HCT116 (cell line): ENCODE data around the gene E2F6. TPM values are rescaled to one million over a fixed set of nuclear protein-coding genes. Genes with fewer than 3 reads are reported as not detected.

Source experiments
- ATAC-seq: fragments of 200-7000 bp; cut with Tn5 transposase; 2 replicates; pipeline ENCODE4 v1.9.1; 2020; ENCODE audit warnings: mild to moderate bottlenecking, moderate library complexity
- BruUV-seq: library from RNA; stranded (reverse); fragments of 400-500 nt; replicated peaks from 2 replicates; lab custom pipeline; 2021; lab: Mats Ljungman, UMichigan
- CTCF ChIA-PET: fragments of 300-600 bp; sonication (Branson Sonifier 250); formaldehyde crosslinking; loops from one replicate; lab custom pipeline; 2021; ENCODE audit warnings: antibody characterized with exemption; lab: Charles Lee
- POLR2A ChIA-PET: fragments of 300-600, 350-600 bp; sonication (Branson Sonifier 250); formaldehyde crosslinking; loops from one replicate; lab custom pipeline; 2021; ENCODE audit warnings: antibody characterized with exemption; lab: Charles Lee
- RAD21 ChIA-PET, 2 experiments: fragments of 300-600 bp; sonication (Branson Sonifier 250); formaldehyde crosslinking; loops; one replicate each; lab custom pipeline; 2023; ENCODE audit warnings: low total read pairs in 2 of 2; ENCODE audit not compliant: uncharacterized antibody in 2 of 2, unreplicated experiment in 2 of 2, low non-redundant PET in 1 of 2; lab: Charles Lee
- DNase-seq: peaks from one replicate; pipeline ENCODE4 v3.0.0-alpha.2; 2010; ENCODE audit warnings: low read depth, low spot score
- H2AFZ ChIP-seq: fragments of 200-600 bp; shearing (Covaris generic), sonication (generic); 2 replicates; pipeline ENCODE4 v1.6.1; 2017; ENCODE audit warnings: low read depth, mixed run types, mixed read lengths, antibody characterized with exemption, low read length; ENCODE audit not compliant: poor library complexity, severe bottlenecking
- H3K27ac ChIP-seq: 2 replicates; pipeline ENCODE4 v1.5.1; 2012; ENCODE audit warnings: low read depth, low read length
- H3K27me3 ChIP-seq: fragments of 200-600 bp; sonication (generic); 2 replicates; pipeline ENCODE4 v1.6.1; 2016; ENCODE audit warnings: mixed run types, low read length, mixed read lengths; ENCODE audit not compliant: insufficient read depth
- H3K36me3 ChIP-seq, 2 experiments: fragments of 200-500 bp in 1 of 2; fragments of 200-600 bp in 1 of 2; sonication (Bioruptor generic) in 1 of 2; sonication (generic) in 1 of 2; 2 replicates each; pipeline versions ENCODE4 v1.5.1 to v1.6.1; 2014 to 2016; ENCODE audit warnings: low read length in 2 of 2, inconsistent platforms in 1 of 2, mixed read lengths in 1 of 2, mixed run types in 1 of 2; ENCODE audit not compliant: insufficient read depth in 2 of 2, control insufficient read depth in 1 of 2
- H3K4me1 ChIP-seq, 2 experiments: fragments of 200-600 bp in 1 of 2; sonication (generic) in 1 of 2; 2 replicates each; pipeline versions ENCODE4 v1.5.1 to v1.6.1; 2012 to 2017; ENCODE audit warnings: low read length in 2 of 2, inconsistent platforms in 1 of 2, mild to moderate bottlenecking in 1 of 2, mixed read lengths in 1 of 2, mixed run types in 1 of 2, moderate library complexity in 1 of 2; ENCODE audit not compliant: insufficient read depth in 2 of 2, control insufficient read depth in 1 of 2
- H3K4me2 ChIP-seq: fragments of 200-600 bp; sonication (generic); 2 replicates; pipeline ENCODE4 v1.6.1; 2017; ENCODE audit warnings: mixed run types, low read length, mixed read lengths
- H3K4me3 ChIP-seq, 2 experiments: fragments of 200-600 bp in 1 of 2; sonication (generic) in 1 of 2; replicated peaks in 1 of 2; 2 replicates each; pipeline ENCODE4 v1.5.1; 2011 to 2016; ENCODE audit warnings: low read length in 2 of 2, control low read depth in 1 of 2, low read depth in 1 of 2, mild to moderate bottlenecking in 1 of 2, mixed read lengths in 1 of 2, mixed run types in 1 of 2
- H3K79me2 ChIP-seq: fragments of 200-600 bp; sonication (generic); 2 replicates; pipeline ENCODE4 v1.6.1; 2017; ENCODE audit warnings: mild to moderate bottlenecking, mixed run types, low read length, moderate library complexity, mixed read lengths; ENCODE audit not compliant: insufficient read depth
- H3K9ac ChIP-seq: fragments of 200-600 bp; sonication (generic); 2 replicates; pipeline ENCODE4 v1.6.1; 2016; ENCODE audit warnings: low read length, mixed read lengths
- H3K9me2 ChIP-seq: fragments of 200-600 bp; sonication (generic), shearing (Covaris generic); 2 replicates; pipeline ENCODE4 v1.6.1; 2017; ENCODE audit warnings: mixed run types, mild to moderate bottlenecking, moderate library complexity; ENCODE audit not compliant: insufficient read depth
- H3K9me3 ChIP-seq, 2 experiments: fragments of 200-500 bp in 1 of 2; fragments of 200-600 bp in 1 of 2; sonication (Bioruptor generic) in 1 of 2; sonication (generic) in 1 of 2; 2 replicates each; pipeline ENCODE4 v1.6.1; 2014 to 2017; ENCODE audit warnings: low read length in 2 of 2, mixed read lengths in 2 of 2, inconsistent platforms in 1 of 2, low read depth in 1 of 2, mild to moderate bottlenecking in 1 of 2, mixed run types in 1 of 2, moderate library complexity in 1 of 2; ENCODE audit not compliant: control insufficient read depth in 1 of 2, insufficient read depth in 1 of 2
- H4K20me1 ChIP-seq: fragments of 200-600 bp; sonication (generic), shearing (Covaris generic); 2 replicates; pipeline ENCODE4 v1.6.1; 2017; ENCODE audit warnings: mixed run types, mild to moderate bottlenecking, moderate library complexity; ENCODE audit not compliant: insufficient read depth
- CBX3 ChIP-seq: IDR thresholded peaks from 2 replicates; pipeline ENCODE4 v1.6.1; 2012; ENCODE audit warnings: low read depth
- CEBPB ChIP-seq: IDR thresholded peaks from 2 replicates; pipeline ENCODE4 v1.6.1; 2012; ENCODE audit warnings: low read depth
- EGR1 ChIP-seq: IDR thresholded peaks from 2 replicates; pipeline ENCODE4 v1.6.1; 2012; ENCODE audit warnings: low read depth
- ELF1 ChIP-seq: IDR thresholded peaks from 2 replicates; pipeline ENCODE4 v1.6.1; 2012; ENCODE audit warnings: low read depth, borderline replicate concordance
- EZH2phosphoT487 ChIP-seq: fragments of 200-600 bp; IDR thresholded peaks from 2 replicates; pipeline ENCODE4 v1.6.1; 2018; ENCODE audit warnings: antibody characterized with exemption, borderline replicate concordance
- FOSL1 ChIP-seq: IDR thresholded peaks from 2 replicates; pipeline ENCODE4 v1.6.1; 2012; ENCODE audit warnings: low read depth
- JUND ChIP-seq: IDR thresholded peaks from 2 replicates; pipeline ENCODE4 v1.6.1; 2012
- POLR2A ChIP-seq: IDR thresholded peaks from 2 replicates; pipeline ENCODE4 v1.7.0; 2011; ENCODE audit warnings: borderline replicate concordance; ENCODE audit not compliant: insufficient read depth, insufficient read length; ENCODE audit errors: extremely low read depth
- POLR2AphosphoS5 ChIP-seq: IDR thresholded peaks from 2 replicates; pipeline ENCODE4 v1.6.1; 2011; ENCODE audit warnings: mild to moderate bottlenecking, low read depth, low read length, moderate library complexity
- RAD21 ChIP-seq: IDR thresholded peaks from 2 replicates; pipeline ENCODE4 v1.6.1; 2012; ENCODE audit warnings: low read depth, mild to moderate bottlenecking
- SRF ChIP-seq: IDR thresholded peaks from 2 replicates; pipeline ENCODE4 v1.6.1; 2012; ENCODE audit warnings: low read depth
- YY1 ChIP-seq: IDR thresholded peaks from 2 replicates; pipeline ENCODE4 v1.6.1; 2011; ENCODE audit warnings: low read length, low read depth, moderate library complexity, mild to moderate bottlenecking; ENCODE audit not compliant: insufficient replicate concordance; ENCODE audit errors: extremely low read depth
- ZNF274 ChIP-seq: fragments of 200-500 bp; sonication (Bioruptor generic); IDR thresholded peaks from 2 replicates; pipeline ENCODE4 v1.6.1; 2014; ENCODE audit warnings: mild to moderate bottlenecking, low read depth, low read length, inconsistent platforms
- intact Hi-C: fragments of 100-400 bp; cut with micrococcal nuclease; formaldehyde crosslinking; loops from 2 replicates; pipeline ENCODE4 v1.10.0; 2022
- total RNA-seq: library from RNA; stranded (reverse); gene quantifications from one replicate; pipeline ENCODE4 v1.2.1, GENCODE V29; 2021; ENCODE audit not compliant: unreplicated experiment
- TF ChIP-seq, protein P1 (sequence below), 3 experiments: fragments of 200-600 bp in 1 of 3; sonication (generic) in 1 of 3; IDR thresholded peaks in 2 of 3; conservative IDR thresholded peaks in 1 of 3; 2 replicates each; pipeline ENCODE4 v1.5.1; 2012 to 2017; ENCODE audit warnings: low read depth in 2 of 3, low read length in 2 of 3, antibody characterized with exemption in 1 of 3, borderline replicate concordance in 1 of 3, control low read depth in 1 of 3, mild to moderate bottlenecking in 1 of 3, mixed read lengths in 1 of 3, mixed run types in 1 of 3, moderate library complexity in 1 of 3; ENCODE audit not compliant: insufficient read depth in 1 of 3
- TF ChIP-seq, protein P2 (sequence below): IDR thresholded peaks from 2 replicates; pipeline ENCODE4 v1.6.1; 2012
- TF ChIP-seq, protein P3 (sequence below): IDR thresholded peaks from 2 replicates; pipeline ENCODE4 v1.6.1; 2011; ENCODE audit warnings: mild to moderate bottlenecking, low read length, moderate library complexity; ENCODE audit not compliant: insufficient replicate concordance; ENCODE audit errors: extremely low read depth
- TF ChIP-seq, protein P4 (sequence below): IDR thresholded peaks from 2 replicates; pipeline ENCODE4 v1.6.1; 2012

E2F6 gene
- total RNA-seq, 1 experiment from 2014 or later = 22.8 TPM

DNA sequence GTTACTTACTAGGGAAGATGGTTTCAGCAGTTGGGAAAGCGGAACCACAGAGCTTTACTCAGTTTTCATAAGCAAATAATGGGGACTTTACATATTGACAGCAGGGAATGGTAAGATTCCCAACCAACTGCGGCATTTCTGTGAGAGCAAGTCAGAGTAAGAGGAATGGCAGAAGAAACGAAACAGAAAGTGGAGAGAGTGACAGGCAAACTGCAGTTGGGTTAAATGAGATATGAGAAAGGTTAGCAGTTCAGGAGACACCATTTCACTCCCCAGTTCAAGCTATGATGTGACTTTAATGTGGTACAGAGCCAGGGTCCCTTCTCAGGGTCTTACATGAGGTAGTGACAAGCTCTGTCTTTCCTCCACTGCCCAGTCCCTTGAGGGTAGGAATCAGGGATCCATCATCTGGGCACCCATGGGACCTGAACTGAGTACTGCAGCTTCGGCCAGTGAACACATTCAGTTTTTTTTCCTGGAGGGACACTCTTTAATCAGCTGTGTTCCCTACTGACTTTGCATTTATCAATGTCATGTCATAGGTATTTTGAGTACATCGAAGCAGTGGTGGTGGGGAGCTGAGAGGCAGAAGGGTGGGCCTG lies 34.8 kb upstream of the E2F6 start:
- intact Hi-C loops = no loop called here
- ChIA-PET RAD21 (no interaction called here), CTCF (no interaction called here), POLR2A (interaction anchor here (0.6 kb wide), 1 partner anchor 12 kb away, joined by 4 read pairs; no protein-coding TSS in a partner anchor)
- H3K27me3 ChIP-seq = no peaks in the 10 kb centered on the region
- no peaks in the 10 kb centered on the region for H3K9me2 ChIP-seq
- TF ChIP-seq CBX3 = no peak
- no peak for TF ChIP-seq EGR1
- TF ChIP-seq POLR2AphosphoS5 = no peak
- TF ChIP-seq FOSL1 = no peak
- TF ChIP-seq, protein P1, sequence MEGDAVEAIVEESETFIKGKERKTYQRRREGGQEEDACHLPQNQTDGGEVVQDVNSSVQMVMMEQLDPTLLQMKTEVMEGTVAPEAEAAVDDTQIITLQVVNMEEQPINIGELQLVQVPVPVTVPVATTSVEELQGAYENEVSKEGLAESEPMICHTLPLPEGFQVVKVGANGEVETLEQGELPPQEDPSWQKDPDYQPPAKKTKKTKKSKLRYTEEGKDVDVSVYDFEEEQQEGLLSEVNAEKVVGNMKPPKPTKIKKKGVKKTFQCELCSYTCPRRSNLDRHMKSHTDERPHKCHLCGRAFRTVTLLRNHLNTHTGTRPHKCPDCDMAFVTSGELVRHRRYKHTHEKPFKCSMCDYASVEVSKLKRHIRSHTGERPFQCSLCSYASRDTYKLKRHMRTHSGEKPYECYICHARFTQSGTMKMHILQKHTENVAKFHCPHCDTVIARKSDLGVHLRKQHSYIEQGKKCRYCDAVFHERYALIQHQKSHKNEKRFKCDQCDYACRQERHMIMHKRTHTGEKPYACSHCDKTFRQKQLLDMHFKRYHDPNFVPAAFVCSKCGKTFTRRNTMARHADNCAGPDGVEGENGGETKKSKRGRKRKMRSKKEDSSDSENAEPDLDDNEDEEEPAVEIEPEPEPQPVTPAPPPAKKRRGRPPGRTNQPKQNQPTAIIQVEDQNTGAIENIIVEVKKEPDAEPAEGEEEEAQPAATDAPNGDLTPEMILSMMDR (IDR thresholded peaks at IDR 0.05 in 2 of 3, conservative IDR thresholded peaks at IDR 0.05 in 1 of 3; ENCODE audit: borderline replicate concordance in 1 of 3, insufficient read depth in 1 of 3, low read depth in 2 of 3, low read length in 2 of 3) = no peak
- TF ChIP-seq, protein P2, sequence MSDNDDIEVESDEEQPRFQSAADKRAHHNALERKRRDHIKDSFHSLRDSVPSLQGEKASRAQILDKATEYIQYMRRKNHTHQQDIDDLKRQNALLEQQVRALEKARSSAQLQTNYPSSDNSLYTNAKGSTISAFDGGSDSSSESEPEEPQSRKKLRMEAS = no peak
- no peak for TF ChIP-seq RAD21
- TF ChIP-seq YY1 = no peak
- no peak for TF ChIP-seq ELF1
- TF ChIP-seq ZNF274 = no peak
- TF ChIP-seq JUND = no peak
- TF ChIP-seq SRF = no peak
- TF ChIP-seq POLR2A = no peak
- TF ChIP-seq CEBPB = no peak
- no peak for TF ChIP-seq EZH2phosphoT487
- TF ChIP-seq, protein P3, sequence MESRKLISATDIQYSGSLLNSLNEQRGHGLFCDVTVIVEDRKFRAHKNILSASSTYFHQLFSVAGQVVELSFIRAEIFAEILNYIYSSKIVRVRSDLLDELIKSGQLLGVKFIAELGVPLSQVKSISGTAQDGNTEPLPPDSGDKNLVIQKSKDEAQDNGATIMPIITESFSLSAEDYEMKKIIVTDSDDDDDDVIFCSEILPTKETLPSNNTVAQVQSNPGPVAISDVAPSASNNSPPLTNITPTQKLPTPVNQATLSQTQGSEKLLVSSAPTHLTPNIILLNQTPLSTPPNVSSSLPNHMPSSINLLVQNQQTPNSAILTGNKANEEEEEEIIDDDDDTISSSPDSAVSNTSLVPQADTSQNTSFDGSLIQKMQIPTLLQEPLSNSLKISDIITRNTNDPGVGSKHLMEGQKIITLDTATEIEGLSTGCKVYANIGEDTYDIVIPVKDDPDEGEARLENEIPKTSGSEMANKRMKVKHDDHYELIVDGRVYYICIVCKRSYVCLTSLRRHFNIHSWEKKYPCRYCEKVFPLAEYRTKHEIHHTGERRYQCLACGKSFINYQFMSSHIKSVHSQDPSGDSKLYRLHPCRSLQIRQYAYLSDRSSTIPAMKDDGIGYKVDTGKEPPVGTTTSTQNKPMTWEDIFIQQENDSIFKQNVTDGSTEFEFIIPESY = no peak
- TF ChIP-seq, protein P4, sequence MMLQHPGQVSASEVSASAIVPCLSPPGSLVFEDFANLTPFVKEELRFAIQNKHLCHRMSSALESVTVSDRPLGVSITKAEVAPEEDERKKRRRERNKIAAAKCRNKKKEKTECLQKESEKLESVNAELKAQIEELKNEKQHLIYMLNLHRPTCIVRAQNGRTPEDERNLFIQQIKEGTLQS = no peak
- H3K27ac ChIP-seq = no peak overlapping the region
- no peaks in the 10 kb centered on the region for H4K20me1 ChIP-seq
- no peak for DNase-seq
- H3K79me2 ChIP-seq = no peaks in the 10 kb centered on the region
- no peak overlapping the region for H3K4me2 ChIP-seq
- H3K9ac ChIP-seq = no peak overlapping the region
- no peak overlapping the region for H2AFZ ChIP-seq
- H3K36me3 ChIP-seq = no peaks in the 10 kb centered on the region
- no TSS peak for BruUV-seq
- ATAC-seq = no peak
- no peaks in the 10 kb centered on the region for H3K9me3 ChIP-seq
- peaks cover 13 to 21% of the 10 kb centered on the region in 2 experiments; a peak in 3 of 4 replicates for H3K4me1 ChIP-seq
- no peak overlapping the region for H3K4me3 ChIP-seq
